Pancreas (tissue), 10 donors: Measurements from ENCODE around the gene DCC. TPM values are rescaled to one million over a fixed set of nuclear protein-coding genes. Genes with fewer than 3 reads are reported as not detected.

Source experiments
- ATAC-seq, 4 donors: fragments of 200-7000 bp; cut with Tn5 transposase; one replicate each; pipeline versions ENCODE4 v1.8.0 to v1.9.1; 2020; ENCODE audit warnings: mild to moderate bottlenecking in 4 of 4, moderate library complexity in 4 of 4
- DNase-seq, 6 donors: peaks; one replicate each; pipeline ENCODE4 v3.0.0-alpha.2; 2020
- FAIRE-seq: peaks from 2 replicates; lab custom pipeline; 2012; peaks lifted over from hg19 to GRCh38; lab: Jason Lieb, UNC
- H3K27ac ChIP-seq, 4 donors: fragments of 200-600 bp; sonication (generic); 1 replicate in 3 of 4; 2 replicates in 1 of 4; pipeline versions ENCODE4 v1.5.0 to v1.8.0; 2020
- H3K27me3 ChIP-seq, 4 donors: fragments of 200-600 bp; one replicate each; pipeline ENCODE4 v1.8.0; 2021
- H3K36me3 ChIP-seq, 3 donors: fragments of 200-600 bp; sonication (generic) in 1 of 3; one replicate each; pipeline versions ENCODE4 v1.5.0 to v1.8.0; 2020 to 2021
- H3K4me1 ChIP-seq, 3 donors: fragments of 200-600 bp; one replicate each; pipeline ENCODE4 v1.8.0; 2021
- H3K4me3 ChIP-seq, 4 donors: fragments of 200-600 bp; sonication (generic) in 2 of 4; one replicate each; pipeline versions ENCODE4 v1.5.0 to v1.8.0; 2020 to 2021
- H3K9me3 ChIP-seq, 4 donors: fragments of 200-600 bp; one replicate each; pipeline ENCODE4 v1.8.0; 2021
- WGBS, 2 donors: extraction: QIAGEN DNeasy Blood & Tissue Kit; methylation state at CpG; one replicate each; pipeline ENCODE4 v1.1.7; 2013; 5-methylcytosine and 5-hydroxymethylcytosine counted together
- intact Hi-C, 3 donors: fragments of 100-400 bp; cut with DNase I; formaldehyde crosslinking; loops; one replicate each; pipeline versions ENCODE4 v1.11.1 to v1.14.2; 2022
- polyA plus RNA-seq, 2 donors: library from polyadenylated mRNA; stranded (reverse); fragments of 200-250 nt; gene quantifications; one replicate each; pipeline ENCODE4 v1.2.3, GENCODE V29; 2013
- total RNA-seq, 6 donors: library from RNA; stranded (reverse); fragmentation: NEBNext Ultra II Directional in 4 of 6; extraction: Animal tissue kit (Norgen Biotek cat#: 25700) in 4 of 6; gene quantifications; one replicate each; pipeline versions ENCODE4 v1.2.1 to v1.2.4, GENCODE V29; 2021 to 2023
- TF ChIP-seq, protein P1 (sequence below), 4 donors: fragments of 200-600 bp; sonication (generic) in 3 of 4; IDR thresholded peaks; one replicate each; pipeline versions ENCODE4 v1.5.0 to v1.8.0; 2021; ENCODE audit warnings: antibody characterized with exemption in 4 of 4
- donor health status: healthy with polysubstance abuse.
- donor health status: DM: no; HTN: no; CAD: no; lungs with moderate emphysema.
- donor health status: DM: no; HTN: no; CAD: no.
- donor health status: control.
- donor health status: control.
- donor health status: Bipolar disorder and iron deficiency.
- donor health status: DM: yes; HTN: yes; CAD: no.
- donor health status: DM: no; HTN: no; CAD: no.
- donor health status: DM: no; HTN: no; CAD: no.
- donor health status: DM: yes; HTN: yes; CAD: no.

The DCC gene
- total and polyA plus RNA-seq, 8 donors = 0.18 to 0.44 (median 0.28) TPM; not detected in 1

DNA sequence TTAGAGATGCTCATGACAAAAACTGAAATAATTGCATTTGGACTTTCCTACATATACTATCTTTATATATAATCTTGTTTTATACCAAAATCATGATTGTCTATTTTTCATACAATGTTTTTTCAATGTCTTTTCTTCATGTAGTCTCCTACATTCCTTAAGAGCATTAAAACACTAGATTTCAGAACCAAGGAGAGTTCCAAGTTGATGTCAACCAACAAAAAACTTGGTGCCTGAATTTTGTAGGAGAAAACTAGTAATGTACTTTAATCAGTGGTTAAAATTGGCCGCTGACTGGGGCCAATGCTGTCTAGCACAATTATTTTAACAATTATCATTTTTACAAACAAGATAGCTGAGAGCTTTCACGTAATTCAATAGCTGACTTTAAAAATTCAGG lies 678.8 kb downstream of the DCC start:
- no peak overlapping the region for H3K27ac ChIP-seq
- H3K4me3 ChIP-seq = no peak overlapping the region
- intact Hi-C loops = no loop called here
- H3K27me3 ChIP-seq = no peaks in the 10 kb centered on the region
- H3K9me3 ChIP-seq = no peaks in the 10 kb centered on the region
- TF ChIP-seq, protein P1, sequence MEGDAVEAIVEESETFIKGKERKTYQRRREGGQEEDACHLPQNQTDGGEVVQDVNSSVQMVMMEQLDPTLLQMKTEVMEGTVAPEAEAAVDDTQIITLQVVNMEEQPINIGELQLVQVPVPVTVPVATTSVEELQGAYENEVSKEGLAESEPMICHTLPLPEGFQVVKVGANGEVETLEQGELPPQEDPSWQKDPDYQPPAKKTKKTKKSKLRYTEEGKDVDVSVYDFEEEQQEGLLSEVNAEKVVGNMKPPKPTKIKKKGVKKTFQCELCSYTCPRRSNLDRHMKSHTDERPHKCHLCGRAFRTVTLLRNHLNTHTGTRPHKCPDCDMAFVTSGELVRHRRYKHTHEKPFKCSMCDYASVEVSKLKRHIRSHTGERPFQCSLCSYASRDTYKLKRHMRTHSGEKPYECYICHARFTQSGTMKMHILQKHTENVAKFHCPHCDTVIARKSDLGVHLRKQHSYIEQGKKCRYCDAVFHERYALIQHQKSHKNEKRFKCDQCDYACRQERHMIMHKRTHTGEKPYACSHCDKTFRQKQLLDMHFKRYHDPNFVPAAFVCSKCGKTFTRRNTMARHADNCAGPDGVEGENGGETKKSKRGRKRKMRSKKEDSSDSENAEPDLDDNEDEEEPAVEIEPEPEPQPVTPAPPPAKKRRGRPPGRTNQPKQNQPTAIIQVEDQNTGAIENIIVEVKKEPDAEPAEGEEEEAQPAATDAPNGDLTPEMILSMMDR (IDR thresholded peaks at IDR 0.05) = no peak
- no peak for DNase-seq
- FAIRE-seq = no peak
- H3K36me3 ChIP-seq = no peaks in the 10 kb centered on the region
- 37 to 47% methylated on average over 2 of the region's 2 CpGs for whole genome bisulfite sequencing, 2 donors
- H3K4me1 ChIP-seq = no peaks in the 10 kb centered on the region
- ATAC-seq = no peak

DNA sequence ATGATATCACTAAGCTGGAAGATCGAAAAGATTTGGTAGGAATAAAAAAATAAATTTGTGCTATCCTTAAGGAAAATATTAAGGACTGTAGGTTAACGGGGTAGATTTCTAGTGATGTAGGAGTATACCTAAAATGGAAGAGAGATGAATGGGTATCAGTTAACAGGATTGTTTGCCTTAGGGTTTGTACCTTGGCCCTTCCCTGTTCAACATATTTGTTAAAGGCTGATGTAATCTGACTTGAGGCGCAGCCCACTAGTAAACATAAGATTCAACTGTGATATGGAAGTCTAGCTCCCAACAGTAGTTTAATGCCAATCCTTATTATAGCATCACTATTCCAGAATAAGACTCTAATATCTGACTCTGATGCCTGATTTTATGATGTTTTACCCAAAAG lies 685.2 kb downstream of the DCC start:
- H3K36me3 ChIP-seq = no peaks in the 10 kb centered on the region
- DNase-seq (no peak), ATAC-seq (no peak), FAIRE-seq (no peak)
- no peak overlapping the region for H3K4me3 ChIP-seq
- TF ChIP-seq, protein P1 (IDR thresholded peaks at IDR 0.05) = no peak
- no peaks in the 10 kb centered on the region for H3K4me1 ChIP-seq
- H3K27me3 ChIP-seq = no peaks in the 10 kb centered on the region
- H3K9me3 ChIP-seq = no peaks in the 10 kb centered on the region
- WGBS, 2 donors = 41 to 43% methylated on average over 3 of the region's 3 CpGs
- intact Hi-C loops = no loop called here
- no peak overlapping the region for H3K27ac ChIP-seq

DNA sequence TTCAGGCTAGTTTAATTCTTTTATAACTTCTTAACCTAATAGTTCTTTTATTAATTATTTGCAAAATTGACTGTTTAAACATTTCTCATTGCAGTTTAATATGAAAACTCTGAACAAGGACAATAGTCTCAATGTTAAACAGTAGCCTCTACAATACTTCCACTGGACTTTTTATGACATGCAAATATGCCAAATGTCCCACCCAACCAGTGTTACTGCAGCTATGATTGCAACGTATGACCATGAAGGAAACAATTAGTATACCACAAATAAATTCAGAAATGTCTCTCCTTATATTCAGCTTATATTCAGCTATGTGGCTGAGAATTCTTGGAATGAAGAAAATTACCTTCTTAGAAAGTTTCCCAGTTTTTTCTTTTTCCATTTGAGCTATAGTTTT lies 688.6 kb downstream of the DCC start:
- H3K9me3 ChIP-seq = no peaks in the 10 kb centered on the region
- DNase-seq = no peak
- no peak overlapping the region for H3K4me3 ChIP-seq
- TF ChIP-seq, protein P1 (IDR thresholded peaks at IDR 0.05) = no peak
- FAIRE-seq = no peak
- 26 to 33% methylated on average over 1 of the region's 1 CpG for WGBS, 2 donors
- no peak for ATAC-seq
- no peak overlapping the region for H3K27ac ChIP-seq
- no peaks in the 10 kb centered on the region for H3K36me3 ChIP-seq
- no peaks in the 10 kb centered on the region for H3K4me1 ChIP-seq
- intact Hi-C loops = no loop called here
- H3K27me3 ChIP-seq = no peaks in the 10 kb centered on the region

DNA sequence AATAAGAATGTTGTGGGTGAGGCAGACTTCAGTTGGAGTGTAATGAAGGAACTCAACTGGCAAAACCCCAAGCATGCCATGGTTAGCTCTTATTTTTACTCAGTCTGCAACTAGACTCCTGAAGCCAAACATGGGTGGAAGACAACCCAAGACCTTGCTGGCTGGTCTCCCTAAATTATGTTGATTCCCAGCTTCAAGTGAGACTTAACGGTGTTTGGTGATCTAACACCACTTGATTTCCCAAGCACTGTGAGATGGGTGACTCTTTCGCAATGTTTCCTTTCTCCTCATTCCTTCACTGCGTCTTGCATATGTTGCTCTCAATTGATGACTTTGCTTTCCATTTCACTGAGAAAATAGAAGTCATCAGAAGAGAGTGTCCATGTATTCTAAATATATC lies 693.1 kb downstream of the DCC start:
- intact Hi-C loops = no loop called here
- ATAC-seq (no peak), FAIRE-seq (no peak), DNase-seq (no peak)
- Histone ChIP-seq H3K9me3 (no peaks in the 10 kb centered on the region), H3K4me3 (no peak overlapping the region), H3K4me1 (no peaks in the 10 kb centered on the region), H3K27ac (no peak overlapping the region), H3K27me3 (no peaks in the 10 kb centered on the region), H3K36me3 (no peaks in the 10 kb centered on the region)
- 85 to 87% methylated on average over 3 of the region's 3 CpGs for WGBS, 2 donors
- TF ChIP-seq, protein P1 (IDR thresholded peaks at IDR 0.05) = no peak

DNA sequence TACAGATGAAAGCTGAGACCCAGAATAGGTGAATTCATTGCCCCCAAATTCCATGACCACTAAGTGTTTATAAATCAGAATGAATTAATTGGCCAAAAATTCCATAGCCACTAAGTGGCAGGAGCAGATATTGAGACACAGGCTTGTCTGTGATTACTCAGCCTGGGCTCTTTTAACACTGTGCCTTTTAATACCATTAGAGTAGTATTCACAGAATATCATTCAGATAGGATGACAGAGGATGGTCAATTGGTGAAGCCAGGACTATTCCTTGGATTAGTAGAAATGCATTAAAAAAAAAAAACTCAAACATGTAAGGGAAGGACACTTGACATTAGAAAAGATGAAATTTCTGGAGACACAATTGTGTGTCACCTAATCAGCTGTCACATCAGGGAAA lies 698.6 kb downstream of the DCC start:
- Histone ChIP-seq H3K27ac (no peak overlapping the region), H3K27me3 (no peaks in the 10 kb centered on the region), H3K36me3 (no peaks in the 10 kb centered on the region), H3K9me3 (no peaks in the 10 kb centered on the region), H3K4me3 (no peak overlapping the region), H3K4me1 (no peaks in the 10 kb centered on the region)
- no peak for ATAC-seq
- intact Hi-C loops = no loop called here
- TF ChIP-seq, protein P1 (IDR thresholded peaks at IDR 0.05) = no peak
- no peak for DNase-seq
- FAIRE-seq = no peak
